K562 (cell line): Measurements from ENCODE around the gene CABP4. TPM values are rescaled to one million over a fixed set of nuclear protein-coding genes. Genes with fewer than 3 reads are reported as not detected.

ENCODE experiments used
- ARID2 ChIP-seq: fragments of 450-650 bp; IDR thresholded peaks from 2 replicates; pipeline ENCODE4 v1.6.1; 2017; ENCODE audit warnings: antibody characterized with exemption, mild to moderate bottlenecking
- HDAC1 ChIP-seq, 2 experiments: fragments of 450-650 bp; IDR thresholded peaks; 2 replicates each; pipeline ENCODE4 v1.6.1; 2016 to 2017; ENCODE audit warnings: inconsistent platforms in 1 of 2, mild to moderate bottlenecking in 1 of 2, moderate library complexity in 1 of 2
- HDAC2 ChIP-seq: fragments of 450-650 bp; IDR thresholded peaks from 2 replicates; pipeline ENCODE4 v1.6.1; 2016; ENCODE audit warnings: mild to moderate bottlenecking
- HNRNPLL ChIP-seq: fragments of 200-400 bp; formaldehyde crosslinking; IDR thresholded peaks from 2 replicates; pipeline ENCODE4 v1.6.1; 2017; ENCODE audit warnings: low read length, low read depth, mild to moderate bottlenecking; ENCODE audit not compliant: poor library complexity, severe bottlenecking
- JUN ChIP-seq, 2 experiments: sonication (generic) in 1 of 2; formaldehyde crosslinking in 1 of 2; IDR thresholded peaks; 2 replicates each; pipeline versions ENCODE4 v1.6.1 to v1.8.0; 2012 to 2022; ENCODE audit warnings: borderline replicate concordance in 2 of 2, mild to moderate bottlenecking in 2 of 2, improper control_type of control experiment in 1 of 2, low read depth in 1 of 2, low read length in 1 of 2, missing genetic modification reagents in 1 of 2
- KHSRP ChIP-seq: fragments of 450-650 bp; IDR thresholded peaks from 2 replicates; pipeline ENCODE4 v1.6.1; 2017
- LCOR ChIP-seq: sonication (generic); formaldehyde crosslinking; IDR thresholded peaks from 2 replicates; pipeline ENCODE4 v1.8.0; 2022; ENCODE audit warnings: mild to moderate bottlenecking, missing genetic modification reagents
- MBD2 ChIP-seq: sonication (generic); IDR thresholded peaks from 2 replicates; pipeline ENCODE4 v1.6.1; 2016; ENCODE audit warnings: low read depth, borderline replicate concordance
- NCOA1 ChIP-seq: fragments of 450-650 bp; IDR thresholded peaks from 2 replicates; pipeline ENCODE4 v1.6.1; 2016; ENCODE audit warnings: low read depth
- NFIC ChIP-seq: fragments of 450-650 bp; IDR thresholded peaks from 2 replicates; pipeline ENCODE4 v1.6.1; 2017; ENCODE audit warnings: mild to moderate bottlenecking, inconsistent platforms
- SIX5 ChIP-seq, 2 experiments: IDR thresholded peaks; 2 replicates each; pipeline ENCODE4 v1.6.1; 2011; ENCODE audit warnings: low read length in 2 of 2, borderline replicate concordance in 1 of 2, low read depth in 1 of 2, mild to moderate bottlenecking in 1 of 2, moderate library complexity in 1 of 2; ENCODE audit not compliant: insufficient read depth in 1 of 2
- ZBTB17 ChIP-seq: fragments of 450-650 bp; formaldehyde crosslinking; IDR thresholded peaks from 2 replicates; pipeline ENCODE4 v1.4.0; 2020; ENCODE audit warnings: mild to moderate bottlenecking
- ZNF444 ChIP-seq: fragments of 250-450 bp; sonication (Bioruptor Pico); IDR thresholded peaks from 2 replicates; pipeline ENCODE4 v1.4.0; 2020; ENCODE audit warnings: mild to moderate bottlenecking, moderate library complexity
- polyA plus RNA-seq, 8 experiments: library from polyadenylated mRNA; depleted of rRNA in 4 of 8; stranded (reverse) in 5 of 8; unstranded in 3 of 8; fragments of >200 nt; fragmentation: Nextera tagmentation in 2 of 8; fragmentation: Illumina TruSeq in 1 of 8; extraction: Ambion mirVana in 2 of 8; extraction: Trizol in 1 of 8; gene quantifications; 2 replicates each; pipeline versions ENCODE4 v1.2.1 to v1.2.3, GENCODE V29; 2011 to 2014; ENCODE audit warnings: inconsistent platforms in 1 of 8, missing spikeins in 1 of 8
- total RNA-seq, 7 experiments: library from RNA; depleted of rRNA in 6 of 7; stranded (reverse); fragments of >200 nt in 6 of 7; fragmentation: Illumina TruSeq in 2 of 7; extraction: Trizol in 2 of 7; gene quantifications; 2 replicates each; pipeline versions ENCODE4 v1.2.1 to v1.2.3, GENCODE V29; 2011 to 2021; ENCODE audit warnings: low replicate concordance in 1 of 7
- TF ChIP-seq, protein P1 (sequence below): fragments of 250-450 bp; sonication (Bioruptor Pico); IDR thresholded peaks from 2 replicates; pipeline ENCODE4 v1.5.0; 2021; ENCODE audit warnings: mild to moderate bottlenecking, borderline replicate concordance
- TF ChIP-seq, protein P2 (sequence below): fragments of 200-800 bp; sonication (Bioruptor generic); IDR thresholded peaks from 2 replicates; pipeline ENCODE4 v1.6.1; 2017; ENCODE audit warnings: missing genetic modification characterization, missing compliant biosample characterization
- TF ChIP-seq, protein P3 (sequence below): fragments of 450-650 bp; formaldehyde crosslinking; IDR thresholded peaks from 2 replicates; pipeline ENCODE4 v1.4.0; 2020; ENCODE audit warnings: mild to moderate bottlenecking, mixed read lengths
- TF ChIP-seq, protein P4 (sequence below): sonication (generic); formaldehyde crosslinking; IDR thresholded peaks from 2 replicates; pipeline ENCODE4 v1.8.0; 2022; ENCODE audit warnings: missing genetic modification reagents, mild to moderate bottlenecking, moderate library complexity, borderline replicate concordance

Gene CABP4
- total and polyA plus RNA-seq, 9 of the 15 experiments (the other 6 are each of a cell fraction or from before 2014, with no cell fraction given), result 0.11 TPM; not detected in 8

DNA sequence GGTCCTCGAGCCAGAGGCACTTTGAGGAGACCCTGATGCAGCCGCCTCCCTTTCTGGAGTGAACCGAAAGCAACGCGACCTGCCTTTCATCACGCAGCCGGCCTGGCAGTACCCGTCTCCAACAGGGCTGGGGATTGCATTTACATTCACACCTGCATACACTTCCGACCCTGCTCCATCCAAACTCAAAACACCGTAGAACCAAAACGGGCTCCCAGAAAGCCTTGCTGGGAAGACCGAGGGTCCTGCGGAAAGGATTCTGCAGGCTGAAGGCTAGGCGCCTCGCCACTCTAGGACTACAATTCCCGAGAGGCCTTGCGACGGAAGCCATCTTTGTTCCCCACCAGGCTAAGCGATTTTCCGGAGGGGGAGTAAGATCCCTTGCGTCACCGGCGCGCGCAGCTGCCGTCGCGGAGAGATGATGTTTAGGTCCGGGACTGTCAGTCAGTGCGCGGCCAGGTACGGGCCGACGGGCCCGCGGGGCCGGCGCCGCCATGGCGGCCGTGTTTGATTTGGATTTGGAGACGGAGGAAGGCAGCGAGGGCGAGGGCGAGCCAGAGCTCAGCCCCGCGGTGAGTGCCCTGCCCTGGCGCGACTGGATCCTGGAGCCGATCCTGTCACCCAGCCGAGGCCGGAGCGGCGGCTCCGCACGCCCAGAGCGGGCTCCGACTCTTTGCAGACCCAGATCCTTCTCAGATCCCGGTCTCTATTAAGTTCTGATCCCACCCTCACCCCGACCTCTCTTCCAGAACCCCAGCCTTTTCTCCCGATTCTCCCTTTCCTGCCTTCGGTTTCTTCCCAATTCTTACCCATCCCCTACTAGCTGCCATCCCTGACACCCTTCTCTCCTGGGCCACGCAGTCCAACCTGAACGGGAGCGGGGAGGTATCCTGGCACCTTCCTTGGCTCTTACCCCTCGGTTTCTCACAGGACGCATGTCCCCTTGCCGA lies 26.8 kb upstream of the CABP4 start, which contains the start of gene RPS6KB2 (continued):
- TF ChIP-seq, protein P1, sequence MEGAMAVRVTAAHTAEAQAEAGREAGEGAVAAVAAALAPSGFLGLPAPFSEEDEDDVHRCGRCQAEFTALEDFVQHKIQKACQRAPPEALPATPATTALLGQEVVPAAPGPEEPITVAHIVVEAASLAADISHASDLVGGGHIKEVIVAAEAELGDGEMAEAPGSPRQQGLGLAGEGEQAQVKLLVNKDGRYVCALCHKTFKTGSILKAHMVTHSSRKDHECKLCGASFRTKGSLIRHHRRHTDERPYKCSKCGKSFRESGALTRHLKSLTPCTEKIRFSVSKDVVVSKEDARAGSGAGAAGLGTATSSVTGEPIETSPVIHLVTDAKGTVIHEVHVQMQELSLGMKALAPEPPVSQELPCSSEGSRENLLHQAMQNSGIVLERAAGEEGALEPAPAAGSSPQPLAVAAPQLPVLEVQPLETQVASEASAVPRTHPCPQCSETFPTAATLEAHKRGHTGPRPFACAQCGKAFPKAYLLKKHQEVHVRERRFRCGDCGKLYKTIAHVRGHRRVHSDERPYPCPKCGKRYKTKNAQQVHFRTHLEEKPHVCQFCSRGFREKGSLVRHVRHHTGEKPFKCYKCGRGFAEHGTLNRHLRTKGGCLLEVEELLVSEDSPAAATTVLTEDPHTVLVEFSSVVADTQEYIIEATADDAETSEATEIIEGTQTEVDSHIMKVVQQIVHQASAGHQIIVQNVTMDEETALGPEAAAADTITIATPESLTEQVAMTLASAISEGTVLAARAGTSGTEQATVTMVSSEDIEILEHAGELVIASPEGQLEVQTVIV, result no peak
- TF ChIP-seq, protein P2, sequence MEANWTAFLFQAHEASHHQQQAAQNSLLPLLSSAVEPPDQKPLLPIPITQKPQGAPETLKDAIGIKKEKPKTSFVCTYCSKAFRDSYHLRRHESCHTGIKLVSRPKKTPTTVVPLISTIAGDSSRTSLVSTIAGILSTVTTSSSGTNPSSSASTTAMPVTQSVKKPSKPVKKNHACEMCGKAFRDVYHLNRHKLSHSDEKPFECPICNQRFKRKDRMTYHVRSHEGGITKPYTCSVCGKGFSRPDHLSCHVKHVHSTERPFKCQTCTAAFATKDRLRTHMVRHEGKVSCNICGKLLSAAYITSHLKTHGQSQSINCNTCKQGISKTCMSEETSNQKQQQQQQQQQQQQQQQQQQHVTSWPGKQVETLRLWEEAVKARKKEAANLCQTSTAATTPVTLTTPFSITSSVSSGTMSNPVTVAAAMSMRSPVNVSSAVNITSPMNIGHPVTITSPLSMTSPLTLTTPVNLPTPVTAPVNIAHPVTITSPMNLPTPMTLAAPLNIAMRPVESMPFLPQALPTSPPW, result peak; percentile 98
- TF ChIP-seq SIX5 (IDR thresholded peaks at IDR 0.05; ENCODE audit: borderline replicate concordance in 1 of 2, insufficient read depth in 1 of 2, low read depth in 1 of 2, low read length in 2 of 2) (peak; percentile 92 to 94), ZBTB17 (CRISPR knock-in tag) (peak; percentile 89), NCOA1 (no peak), HNRNPLL (peak; percentile 78), ZNF444 (CRISPR knock-in tag) (no peak), LCOR (0 out of 2 replicates have a peak, but pooled peaks have one; percentile 74), MBD2 (peak; percentile 87), HDAC2 (no peak), JUN (IDR thresholded peaks at IDR 0.05; ENCODE audit: borderline replicate concordance, low read depth, low read length) (no peak), JUN (CRISPR knock-in tag; IDR thresholded peaks at IDR 0.05; ENCODE audit: borderline replicate concordance) (no peak), HDAC1 (IDR thresholded peaks at IDR 0.05) (peak in 1 of 2 experiments; percentile 82; a peak in 2 of 4 replicates), NFIC (0 out of 2 replicates have a peak, but pooled peaks have one; percentile 12), KHSRP (peak; percentile 96), ARID2 (no peak)
- TF ChIP-seq, protein P3, sequence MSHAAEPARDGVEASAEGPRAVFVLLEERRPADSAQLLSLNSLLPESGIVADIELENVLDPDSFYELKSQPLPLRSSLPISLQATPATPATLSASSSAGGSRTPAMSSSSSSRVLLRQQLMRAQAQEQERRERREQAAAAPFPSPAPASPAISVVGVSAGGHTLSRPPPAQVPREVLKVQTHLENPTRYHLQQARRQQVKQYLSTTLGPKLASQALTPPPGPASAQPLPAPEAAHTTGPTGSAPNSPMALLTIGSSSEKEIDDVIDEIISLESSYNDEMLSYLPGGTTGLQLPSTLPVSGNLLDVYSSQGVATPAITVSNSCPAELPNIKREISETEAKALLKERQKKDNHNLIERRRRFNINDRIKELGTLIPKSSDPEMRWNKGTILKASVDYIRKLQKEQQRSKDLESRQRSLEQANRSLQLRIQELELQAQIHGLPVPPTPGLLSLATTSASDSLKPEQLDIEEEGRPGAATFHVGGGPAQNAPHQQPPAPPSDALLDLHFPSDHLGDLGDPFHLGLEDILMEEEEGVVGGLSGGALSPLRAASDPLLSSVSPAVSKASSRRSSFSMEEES (CRISPR knock-in tag), result no peak
- TF ChIP-seq, protein P4, sequence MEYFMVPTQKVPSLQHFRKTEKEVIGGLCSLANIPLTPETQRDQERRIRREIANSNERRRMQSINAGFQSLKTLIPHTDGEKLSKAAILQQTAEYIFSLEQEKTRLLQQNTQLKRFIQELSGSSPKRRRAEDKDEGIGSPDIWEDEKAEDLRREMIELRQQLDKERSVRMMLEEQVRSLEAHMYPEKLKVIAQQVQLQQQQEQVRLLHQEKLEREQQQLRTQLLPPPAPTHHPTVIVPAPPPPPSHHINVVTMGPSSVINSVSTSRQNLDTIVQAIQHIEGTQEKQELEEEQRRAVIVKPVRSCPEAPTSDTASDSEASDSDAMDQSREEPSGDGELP (CRISPR knock-in tag), result peak; percentile 94
